OCI-LY3 (cell line): Measurements from ENCODE around the gene ANKRD13A.
"Not testable (repeated sequence)": the region's sequence is repeated elsewhere in the genome, so short reads cannot be mapped to it uniquely, and the experiment has no call there.

Experiments used
- CTCF ChIP-seq: fragments of 200-600, 300-600 bp; sonication (generic); IDR thresholded peaks from 2 replicates; pipeline ENCODE4 v1.5.1; 2014; ENCODE audit warnings: antibody characterized with exemption, low read length, low read depth
- EZH2phosphoT487 ChIP-seq: fragments of 200-600 bp; shearing (Covaris generic); IDR thresholded peaks from 2 replicates; pipeline ENCODE4 v1.6.1; 2018; ENCODE audit warnings: antibody characterized with exemption, mixed run types, low read depth

GRCh38 chr12:110072636-110073035 is 73.4 kb downstream of the ANKRD13A start:
- TF ChIP-seq CTCF, EZH2phosphoT487: not testable (repeated sequence)
